NCI-H345 treated with DMSO at 0.1 percent for 48 hours (cell line): Measurements from ENCODE around the gene UBASH3B.
"Not testable (repeated sequence)": the region's sequence is repeated elsewhere in the genome, so short reads cannot be mapped to it uniquely, and the experiment has no call there.

ENCODE experiments used
- DNase-seq: peaks from one replicate; lab custom pipeline; 2025; ENCODE audit not compliant: unreplicated experiment; lab: John Stamatoyannopoulos, UW

UBASH3B gene, protein sequence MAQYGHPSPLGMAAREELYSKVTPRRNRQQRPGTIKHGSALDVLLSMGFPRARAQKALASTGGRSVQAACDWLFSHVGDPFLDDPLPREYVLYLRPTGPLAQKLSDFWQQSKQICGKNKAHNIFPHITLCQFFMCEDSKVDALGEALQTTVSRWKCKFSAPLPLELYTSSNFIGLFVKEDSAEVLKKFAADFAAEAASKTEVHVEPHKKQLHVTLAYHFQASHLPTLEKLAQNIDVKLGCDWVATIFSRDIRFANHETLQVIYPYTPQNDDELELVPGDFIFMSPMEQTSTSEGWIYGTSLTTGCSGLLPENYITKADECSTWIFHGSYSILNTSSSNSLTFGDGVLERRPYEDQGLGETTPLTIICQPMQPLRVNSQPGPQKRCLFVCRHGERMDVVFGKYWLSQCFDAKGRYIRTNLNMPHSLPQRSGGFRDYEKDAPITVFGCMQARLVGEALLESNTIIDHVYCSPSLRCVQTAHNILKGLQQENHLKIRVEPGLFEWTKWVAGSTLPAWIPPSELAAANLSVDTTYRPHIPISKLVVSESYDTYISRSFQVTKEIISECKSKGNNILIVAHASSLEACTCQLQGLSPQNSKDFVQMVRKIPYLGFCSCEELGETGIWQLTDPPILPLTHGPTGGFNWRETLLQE

DNA sequence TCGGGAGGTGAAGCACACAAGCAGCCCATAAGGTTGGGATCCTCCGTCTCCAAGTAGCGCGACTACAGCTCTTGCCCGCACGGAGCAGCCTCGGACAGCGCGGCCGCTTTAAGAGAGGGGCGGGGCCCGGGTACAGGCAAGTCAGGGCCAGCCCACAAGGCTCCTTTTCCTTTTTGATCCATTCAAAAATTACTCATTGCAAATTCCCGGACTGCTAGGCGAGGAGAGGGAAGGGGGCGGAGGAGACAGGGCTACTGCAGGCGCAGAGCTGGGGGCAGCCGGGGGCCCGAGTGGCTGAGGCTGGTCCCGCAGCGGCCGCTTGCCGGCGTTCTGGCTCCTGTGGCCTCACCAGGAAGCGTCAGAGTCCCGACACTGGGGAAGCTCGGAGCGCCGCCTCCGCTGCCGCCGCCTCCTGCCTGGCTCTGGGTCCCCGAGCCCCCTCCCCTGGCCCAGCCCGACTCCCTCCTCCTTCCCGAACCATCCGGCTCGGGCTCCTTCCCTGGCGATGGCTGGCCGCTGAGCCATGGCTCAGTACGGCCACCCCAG lies at the start of gene UBASH3B:
Gene UBASH3B (plus strand): TSS at position 196 of the 546 bp plus-strand sequence. CDS start 328 bp downstream, at position 524.
- peak; percentile 62 for DNase-seq

DNA sequence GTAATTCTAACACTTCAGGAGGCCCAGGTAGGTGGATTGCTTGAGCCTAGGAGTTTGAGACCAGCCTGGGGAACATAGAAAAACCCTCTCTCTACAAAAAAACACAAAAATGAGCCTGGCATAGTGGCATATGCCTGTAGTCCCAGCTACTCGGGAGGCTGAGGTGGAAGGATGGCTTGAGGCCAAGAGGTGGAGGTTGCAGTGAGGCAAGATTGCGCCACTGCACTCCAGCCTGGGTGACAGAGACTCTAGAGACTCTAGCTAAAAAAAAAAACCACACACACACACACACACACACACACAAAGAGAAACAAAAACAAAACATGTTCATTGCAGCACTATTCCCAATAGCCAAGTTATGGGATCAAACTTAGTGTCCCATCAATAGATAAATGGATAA lies 48.4 kb upstream of the UBASH3B start:
- not testable (repeated sequence) for DNase-seq

DNA sequence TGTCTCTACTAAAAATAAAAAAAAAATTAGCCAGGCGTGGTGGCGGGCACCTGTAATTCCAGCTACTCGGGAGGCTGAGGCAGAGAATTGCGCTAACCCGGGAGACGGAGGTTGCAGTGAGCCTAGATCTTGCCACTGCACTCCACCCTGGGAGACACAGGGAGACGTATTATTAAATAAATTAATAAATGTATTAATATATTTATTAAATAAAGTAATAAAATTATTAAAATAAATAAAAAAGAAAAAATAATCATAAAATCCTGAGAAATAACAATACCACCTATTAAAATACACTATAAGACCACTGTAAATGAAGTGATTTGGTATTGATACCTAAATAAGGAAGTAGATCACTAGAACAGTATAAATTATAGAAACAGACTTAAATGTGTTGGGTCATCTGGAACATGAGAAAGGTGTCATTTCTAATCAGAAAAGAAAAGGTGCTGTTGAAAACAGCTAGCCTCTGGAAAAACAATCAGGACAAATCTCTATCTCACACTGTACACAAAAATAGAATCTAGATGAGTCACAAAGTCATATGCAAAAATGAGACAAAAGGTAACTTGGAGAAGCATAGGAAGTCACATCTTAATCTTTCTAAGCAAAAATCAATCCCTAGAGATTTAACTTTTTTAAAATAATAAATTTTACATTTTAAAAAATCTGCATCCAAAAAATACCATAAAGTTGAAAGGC lies 43.2 kb upstream of the UBASH3B start:
- DNase-seq: no peak

DNA sequence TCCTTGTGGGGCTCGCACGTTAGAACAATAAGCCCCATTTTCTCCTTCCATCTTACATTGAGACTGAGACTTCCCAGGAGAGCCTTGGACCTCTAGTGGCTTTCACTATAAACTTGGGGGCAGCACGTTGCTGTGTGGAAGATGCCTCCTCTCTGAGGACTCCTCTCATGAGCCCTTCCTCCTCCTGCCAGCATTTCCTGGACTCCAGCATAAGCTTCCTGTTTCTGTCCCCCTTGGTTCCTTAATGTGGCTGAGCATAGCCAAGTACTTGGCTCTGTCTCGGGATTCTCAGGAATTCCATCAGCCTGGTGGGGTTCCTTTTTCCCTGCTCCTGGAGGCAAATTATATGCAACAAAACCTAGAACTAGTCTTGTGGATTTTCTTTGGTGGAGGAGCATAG lies 38.8 kb upstream of the UBASH3B start:
- no peak for DNase-seq

DNA sequence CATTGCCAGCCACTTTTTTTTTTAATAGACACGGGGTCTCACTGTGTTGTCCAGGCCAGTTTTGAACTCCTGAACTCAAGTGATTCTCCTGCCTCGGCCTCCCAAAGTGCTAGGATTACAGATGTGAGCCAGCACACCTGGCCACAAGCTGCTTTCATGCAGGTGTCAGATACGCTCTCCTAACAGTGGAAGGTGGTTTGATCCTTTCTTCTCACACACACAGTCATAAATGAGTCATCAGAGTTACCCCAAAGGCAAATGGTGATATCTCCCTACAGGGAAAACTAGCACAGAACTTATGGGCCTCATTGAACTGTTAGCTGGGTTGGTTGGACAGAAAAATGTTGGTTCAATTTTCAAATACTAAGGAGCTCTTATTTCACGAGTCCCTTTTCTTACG lies 38.2 kb upstream of the UBASH3B start:
- DNase-seq: no peak

DNA sequence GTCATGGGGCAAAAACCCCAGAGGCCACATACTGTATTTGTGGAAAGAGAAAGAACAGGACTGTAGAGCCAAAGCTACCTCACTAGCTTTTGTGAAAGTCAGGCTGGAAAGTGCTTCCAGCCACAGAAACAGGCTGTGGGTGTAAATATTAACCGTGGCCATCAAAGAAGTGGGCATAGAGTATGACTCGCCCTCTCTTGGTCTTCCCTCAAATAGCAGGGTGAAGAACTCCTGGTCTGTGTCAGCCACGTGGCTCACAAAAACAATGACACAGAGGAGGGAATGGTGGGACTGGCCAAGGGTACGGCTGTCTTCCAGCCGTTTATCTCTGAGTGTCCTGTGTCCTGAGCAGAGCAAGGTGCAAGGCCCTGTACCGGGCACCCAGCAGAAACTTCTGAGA lies 37.6 kb upstream of the UBASH3B start:
- DNase-seq: no peak

DNA sequence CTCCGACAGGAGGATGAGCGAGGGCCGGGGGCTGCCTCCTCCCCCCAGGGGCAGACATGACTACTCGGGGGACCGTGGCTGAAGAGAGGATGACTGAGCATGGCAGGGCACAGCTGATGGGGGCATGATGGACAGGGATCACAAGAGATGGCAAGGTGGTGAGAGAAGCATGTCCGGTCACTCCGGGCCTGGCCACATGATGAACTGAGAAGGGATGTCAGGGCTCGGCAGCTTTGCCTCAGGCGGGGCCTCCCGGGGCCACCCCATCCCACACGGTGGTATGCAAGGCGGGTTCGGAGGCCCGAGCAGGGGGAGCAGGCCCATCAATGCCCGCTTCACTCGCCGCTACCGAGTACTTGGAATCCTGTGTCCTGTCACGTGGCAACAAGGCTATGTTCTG lies 36.6 kb upstream of the UBASH3B start:
- DNase-seq: no peak

DNA sequence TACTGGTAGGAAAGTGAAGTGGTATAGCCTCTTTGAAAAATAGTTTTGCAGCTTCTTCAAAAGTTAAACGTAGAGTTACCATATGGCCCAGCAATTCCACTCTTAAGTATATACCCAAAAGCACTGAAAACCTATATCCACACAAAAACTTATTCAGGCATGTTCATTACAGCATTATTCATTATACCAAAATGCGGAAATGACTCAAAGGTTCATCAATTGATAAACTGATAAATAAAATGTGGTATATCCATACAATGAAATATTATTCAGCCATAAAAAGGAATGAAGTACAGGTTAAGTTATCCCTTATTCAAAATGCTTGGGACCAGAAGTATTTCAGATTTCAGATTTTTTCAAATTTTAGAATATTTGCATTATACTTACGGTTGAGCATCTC lies 35.8 kb upstream of the UBASH3B start:
- no peak for DNase-seq

DNA sequence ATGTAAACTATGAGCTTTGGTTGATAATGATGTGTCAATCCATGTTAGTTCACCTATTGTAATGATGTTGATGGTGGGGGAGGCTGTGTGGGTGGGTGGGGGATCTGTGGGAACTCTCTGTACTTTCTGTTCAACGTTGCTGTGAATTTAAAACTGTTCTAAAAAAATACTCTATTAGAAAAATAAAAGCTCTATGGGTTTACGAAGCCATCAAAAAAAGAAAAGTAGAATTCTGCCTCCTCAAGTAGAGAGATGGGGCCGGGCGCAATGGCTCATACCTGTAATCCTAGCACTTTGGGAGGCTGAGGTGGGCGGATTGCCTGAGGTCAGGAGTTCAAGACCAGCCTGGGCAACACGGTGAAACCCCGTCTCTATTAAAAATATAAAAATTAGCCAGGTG lies 30.0 kb upstream of the UBASH3B start:
- DNase-seq: not testable (repeated sequence)

DNA sequence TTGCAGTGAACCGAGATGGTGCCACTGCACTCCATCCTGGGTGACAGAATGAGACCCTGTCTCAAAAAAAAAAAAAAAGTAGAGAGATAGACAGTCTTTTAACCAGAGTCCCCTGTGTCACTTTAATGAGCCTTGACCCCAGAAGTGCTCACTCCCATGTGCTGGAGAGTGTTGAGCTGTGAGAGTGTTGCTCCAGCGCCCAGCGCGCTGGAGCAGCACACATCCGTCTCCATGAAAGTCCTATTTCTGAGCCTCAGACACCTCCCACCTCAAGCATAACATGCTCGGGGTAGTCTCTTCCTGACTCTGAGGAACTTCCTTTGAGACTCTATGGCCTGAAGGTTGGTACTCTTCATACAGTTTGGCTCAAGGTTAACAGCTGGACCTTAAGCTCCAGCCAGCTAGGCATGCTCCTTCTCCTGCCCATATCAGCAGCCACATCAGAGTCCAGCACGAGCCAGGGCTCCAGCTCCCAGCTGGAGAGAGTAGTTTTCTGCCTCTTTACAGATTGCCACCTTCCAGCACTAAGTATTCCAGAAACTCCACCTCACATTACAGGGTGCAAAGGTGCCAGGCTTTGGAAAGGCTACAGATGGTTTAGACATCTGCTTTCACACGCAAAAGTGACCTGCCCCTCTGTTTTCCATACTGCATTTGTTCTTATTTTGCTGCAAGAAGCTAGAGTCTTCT lies 29.4 kb upstream of the UBASH3B start:
- DNase-seq: no peak

DNA sequence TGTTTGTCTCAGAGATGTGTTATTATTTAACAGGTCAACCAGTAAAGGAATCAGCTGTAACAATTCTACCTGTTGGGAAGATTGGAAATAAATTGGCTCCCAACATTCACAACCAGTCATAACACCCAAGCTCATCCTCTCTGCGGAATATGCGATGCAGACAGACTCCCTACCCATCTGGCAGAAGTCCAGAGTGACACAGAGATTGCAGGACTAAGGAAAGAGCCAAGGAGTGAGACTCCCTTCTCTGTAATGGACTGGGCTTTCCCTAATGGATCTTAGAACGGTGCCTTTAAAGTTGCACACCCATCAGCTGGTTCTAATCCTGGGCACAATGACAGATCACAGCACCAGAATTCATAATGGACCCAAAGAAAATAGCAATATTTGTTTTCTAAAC lies 27.8 kb upstream of the UBASH3B start:
- no peak for DNase-seq

DNA sequence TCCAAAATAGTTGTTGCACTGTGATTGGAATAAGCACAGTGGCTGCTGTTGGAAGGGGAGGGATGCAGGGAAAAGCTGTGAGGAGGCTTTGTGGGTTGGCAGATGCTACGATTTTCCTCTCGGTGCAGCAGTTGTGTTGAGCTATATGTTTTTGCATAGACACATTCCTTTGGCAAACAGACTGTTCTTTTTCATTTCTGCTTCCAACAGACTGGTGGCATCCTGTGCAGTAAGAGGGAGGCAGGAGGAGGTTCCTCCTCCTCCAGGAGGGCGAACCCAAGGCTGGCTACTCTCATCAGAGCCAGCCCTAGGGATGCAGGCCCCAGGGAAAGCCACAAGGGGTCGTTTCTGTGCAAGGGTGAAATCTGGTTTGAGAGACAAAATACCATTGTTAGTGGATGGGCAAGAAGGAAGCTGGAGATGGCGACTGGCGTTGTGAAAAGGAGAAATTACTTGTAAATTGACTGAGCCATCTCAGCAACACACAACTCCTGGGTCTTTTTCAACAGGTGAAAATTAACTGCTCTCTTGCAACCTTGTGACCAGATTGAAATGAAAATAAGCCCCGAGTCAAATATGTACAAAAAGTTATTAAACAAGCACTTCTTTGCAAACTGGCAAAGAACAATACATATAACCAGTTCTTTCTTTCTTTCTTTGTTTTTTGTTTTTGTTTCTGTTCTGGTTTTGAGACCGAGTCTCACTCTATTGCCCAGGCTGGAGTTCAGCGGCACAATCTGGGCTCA lies 26.5 kb upstream of the UBASH3B start:
- DNase-seq: peak; percentile 35

DNA sequence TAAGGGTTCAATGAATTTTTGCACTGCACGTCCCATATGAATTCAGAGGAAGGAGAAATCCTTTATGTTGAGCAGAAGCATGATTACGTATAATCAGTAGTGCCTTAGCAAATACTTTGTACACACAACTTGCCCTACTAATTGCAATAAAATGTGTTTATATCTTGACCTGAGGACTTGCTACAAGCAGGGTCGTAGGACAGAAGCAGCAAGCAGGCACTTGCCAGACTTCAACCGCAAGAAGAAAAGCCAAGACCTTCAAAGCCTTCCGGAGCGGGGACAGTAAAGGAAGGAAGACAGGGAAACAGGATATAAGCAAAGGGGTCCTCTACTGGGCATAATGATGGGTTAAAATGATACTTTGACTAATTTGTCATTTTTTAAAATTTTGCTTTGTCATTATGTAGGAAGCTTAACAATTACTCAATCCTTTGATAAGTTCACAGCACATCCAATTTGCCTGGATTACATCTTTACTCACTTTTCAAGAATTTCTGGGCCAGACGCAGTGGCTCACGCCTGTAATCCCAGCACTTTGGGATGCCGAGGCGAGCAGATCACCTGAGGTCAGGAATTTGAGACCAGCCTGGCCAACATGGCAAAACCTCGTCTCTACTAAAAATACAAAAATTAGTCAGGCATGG lies 23.2 kb upstream of the UBASH3B start:
- no peak for DNase-seq

DNA sequence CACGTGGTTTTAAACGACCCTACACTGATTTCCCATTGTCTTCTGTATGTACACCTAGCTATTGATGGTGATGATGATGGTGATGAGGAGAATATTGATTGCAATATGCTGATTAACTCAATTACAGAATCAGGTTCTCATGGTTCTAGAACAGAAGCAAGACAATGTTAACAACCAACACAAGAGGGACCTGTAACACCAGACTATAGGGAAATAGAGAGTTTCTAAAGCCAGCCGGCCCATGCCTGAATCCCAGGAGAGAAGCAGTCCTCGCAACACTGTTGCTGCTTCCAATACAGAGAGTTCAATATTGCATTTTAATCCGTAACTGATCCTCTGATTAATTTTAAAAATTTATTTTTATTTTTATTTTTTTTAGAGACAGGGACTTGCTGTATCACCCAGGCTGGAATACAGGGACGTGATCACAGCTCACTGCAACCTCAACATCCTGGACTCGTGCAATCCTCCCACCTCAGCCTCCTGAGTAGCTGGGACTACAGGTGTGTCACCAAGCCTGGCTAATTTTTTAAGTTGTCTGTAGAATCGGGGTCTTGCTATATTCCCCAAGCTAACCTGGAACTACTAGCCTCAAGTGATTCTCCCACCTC lies 22.2 kb upstream of the UBASH3B start:
- DNase-seq: peak; percentile 34

DNA sequence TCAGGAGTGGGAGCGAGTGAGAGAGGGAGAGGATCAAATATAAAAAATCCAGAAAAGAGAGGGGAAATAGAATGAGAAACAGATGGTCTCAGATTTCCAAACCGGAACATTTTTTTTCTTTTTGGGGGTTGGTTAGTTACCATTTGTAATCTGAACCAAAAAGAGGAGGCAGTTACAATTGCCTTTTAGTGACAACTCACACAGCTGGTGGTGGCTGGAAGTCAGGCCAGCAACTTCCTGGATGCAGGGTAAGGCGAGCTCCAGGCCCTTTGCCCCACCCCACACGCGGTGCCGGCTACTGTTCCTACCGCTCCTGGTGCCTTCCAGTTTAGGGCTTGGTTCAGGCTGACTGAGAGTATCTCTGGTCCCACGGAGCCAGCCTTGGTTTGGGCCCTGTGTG lies 21.0 kb upstream of the UBASH3B start:
- DNase-seq: no peak

DNA sequence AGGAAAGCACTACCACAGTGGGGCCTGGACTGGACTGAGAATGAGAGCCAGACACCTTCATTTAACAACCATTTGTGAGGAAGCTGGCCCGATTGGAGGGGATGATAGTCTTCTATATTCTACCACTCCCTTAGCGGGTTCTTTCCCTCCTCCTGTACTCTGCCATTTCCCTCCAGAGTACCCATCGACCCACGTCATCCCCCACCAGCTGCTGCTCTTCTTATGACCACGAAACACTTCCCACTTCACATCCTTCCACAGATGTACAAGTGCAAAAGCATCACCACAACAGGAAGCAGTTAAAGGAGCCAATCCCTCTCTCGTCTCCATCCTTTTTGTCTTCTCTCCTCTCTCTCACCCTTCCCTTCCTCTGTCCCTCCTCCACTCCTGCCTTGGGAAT lies 18.0 kb upstream of the UBASH3B start:
- DNase-seq: no peak

DNA sequence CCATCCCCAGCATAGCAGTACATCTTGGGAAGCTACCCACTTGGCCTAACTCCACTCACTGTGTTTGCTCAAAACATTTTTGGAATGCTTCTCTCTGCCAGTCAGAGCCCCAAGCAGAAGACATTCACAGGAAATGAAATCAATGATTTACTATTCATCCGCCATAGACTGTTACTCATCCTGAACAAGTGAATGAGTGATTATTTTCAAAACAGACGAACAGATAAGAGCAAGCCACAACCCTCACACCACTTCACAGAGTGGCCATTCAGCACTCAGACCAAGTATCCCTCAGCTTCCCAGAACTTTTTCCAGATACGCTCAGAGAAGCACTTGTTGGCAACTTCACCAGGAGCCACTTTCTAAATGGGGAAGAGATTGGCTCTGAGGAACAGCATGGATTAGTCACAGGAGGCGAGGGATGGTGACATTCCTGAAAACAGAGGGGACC lies 13.0 kb upstream of the UBASH3B start:
- DNase-seq: no peak

DNA sequence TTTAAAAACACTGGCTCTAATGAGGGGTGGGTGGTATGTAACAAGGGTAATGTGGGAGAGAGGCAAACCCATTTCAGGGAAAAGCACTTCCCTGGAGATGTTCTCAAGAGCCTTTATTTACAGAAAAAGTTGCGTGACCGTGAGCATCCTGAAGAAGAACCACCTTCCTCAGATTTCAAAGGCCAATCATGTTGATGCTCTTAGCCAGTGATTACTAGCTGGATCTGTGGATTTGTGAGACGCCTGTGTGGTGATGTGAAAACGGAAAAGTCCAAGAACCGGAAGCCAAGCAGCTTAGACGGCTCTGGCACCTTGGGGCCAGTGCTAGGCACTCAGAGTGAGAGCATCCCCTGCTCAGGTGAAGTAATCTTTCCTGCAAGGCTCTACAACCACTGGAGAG lies 12.6 kb upstream of the UBASH3B start:
- no peak for DNase-seq

DNA sequence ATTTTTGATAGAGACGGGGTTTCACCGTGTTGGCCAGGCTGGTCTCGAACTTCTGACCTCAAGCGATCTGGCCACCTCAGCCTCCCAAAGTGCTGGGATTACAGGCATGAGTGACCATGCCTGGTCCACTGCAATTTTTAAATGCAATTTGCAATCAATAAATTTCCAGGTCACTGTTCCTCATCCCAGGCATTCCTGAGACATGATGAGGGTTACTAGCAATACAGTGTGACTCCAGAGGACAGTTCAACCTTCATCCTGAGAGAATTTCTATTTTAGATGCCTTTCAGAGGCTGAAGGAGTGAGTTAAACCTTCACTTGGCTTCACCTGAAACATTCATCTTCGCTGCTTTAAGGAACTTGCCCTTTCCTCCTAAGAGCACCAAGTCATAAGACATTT lies 9.7 kb upstream of the UBASH3B start:
- DNase-seq: no peak
